GM18520 (cell line): ENCODE measurements around the gene LHPP.
"Not testable (repeated sequence)": the region's sequence is repeated elsewhere in the genome, so short reads cannot be mapped to it uniquely, and the experiment has no call there.

Experiments
- ATAC-seq: cut with Tn5 transposase; IDR thresholded peaks from one replicate; pipeline ENCODE4 v1.9.1; 2021; ENCODE audit not compliant: unreplicated experiment

LHPP gene

GRCh38 chr10:124568848-124569622 is 107.4 kb downstream of the LHPP start:
- no peak for ATAC-seq

- no peak for ATAC-seq
Observed at GRCh38 chr10:124569623-124570470, 108.2 kb downstream of the LHPP start.

- no peak for ATAC-seq
Observed at GRCh38 chr10:124570646-124571045, 109.0 kb downstream of the LHPP start.

GRCh38 chr10:124572751-124573150 is 111.1 kb downstream of the LHPP start:
- ATAC-seq = no peak

- no peak for ATAC-seq
Observed at GRCh38 chr10:124573726-124574455, 112.3 kb downstream of the LHPP start.

GRCh38 chr10:124574456-124575070 is 112.9 kb downstream of the LHPP start:
- no peak for ATAC-seq

- no peak for ATAC-seq
Observed at GRCh38 chr10:124575107-124576035, 113.7 kb downstream of the LHPP start.

- no peak for ATAC-seq
Observed at GRCh38 chr10:124576526-124577420, 115.2 kb downstream of the LHPP start.

GRCh38 chr10:124577651-124578050 is 116.0 kb downstream of the LHPP start:
- ATAC-seq = no peak

- ATAC-seq = no peak
Observed at GRCh38 chr10:124578231-124579010, 116.8 kb downstream of the LHPP start.

- ATAC-seq = no peak
Observed at GRCh38 chr10:124579011-124579399, 117.4 kb downstream of the LHPP start.

GRCh38 chr10:124586142-124586541 is 124.5 kb downstream of the LHPP start:
- no peak for ATAC-seq

GRCh38 chr10:124587811-124588211 is 126.2 kb downstream of the LHPP start:
- ATAC-seq = no peak

- not testable (repeated sequence) for ATAC-seq
Observed at GRCh38 chr10:124588341-124588735, 126.7 kb downstream of the LHPP start.

- no peak for ATAC-seq
Observed at GRCh38 chr10:124588736-124589490, 127.3 kb downstream of the LHPP start.

GRCh38 chr10:124589491-124590041 is 127.9 kb downstream of the LHPP start:
- no peak for ATAC-seq
